DND-41 (cell line): ENCODE data around the gene IFI27L2.

Experiments
- ATAC-seq: fragments of 200-7000 bp; cut with Tn5 transposase; 3 replicates; pipeline ENCODE4 v1.9.1; 2021; ENCODE audit warnings: low read depth; ENCODE audit not compliant: insufficient read depth
- DNase-seq: peaks from one replicate; pipeline ENCODE4 v3.0.0-alpha.2; 2020
- H2AFZ ChIP-seq: 2 replicates; pipeline ENCODE4 v1.6.0; 2012; ENCODE audit warnings: low read depth, low read length
- H3K27ac ChIP-seq: 2 replicates; pipeline ENCODE4 v1.5.1; 2012; ENCODE audit warnings: low read length, inconsistent platforms
- H3K27me3 ChIP-seq: fragments of 200-600 bp; sonication (generic); 2 replicates; pipeline ENCODE4 v1.6.0; 2012; ENCODE audit warnings: low read length, mild to moderate bottlenecking, inconsistent platforms; ENCODE audit not compliant: insufficient read depth, poor library complexity
- H3K36me3 ChIP-seq: 2 replicates; pipeline ENCODE4 v1.5.1; 2012; ENCODE audit warnings: low read length, inconsistent platforms; ENCODE audit not compliant: insufficient read depth
- H3K4me1 ChIP-seq: 2 replicates; pipeline ENCODE4 v1.5.1; 2012; ENCODE audit warnings: mild to moderate bottlenecking, low read length; ENCODE audit not compliant: insufficient read depth
- H3K4me2 ChIP-seq: 2 replicates; pipeline ENCODE4 v1.6.0; 2012; ENCODE audit warnings: mild to moderate bottlenecking, moderate library complexity, low read length, inconsistent platforms; ENCODE audit not compliant: insufficient read depth
- H3K4me3 ChIP-seq, 2 experiments: fragments of 200-600 bp in 1 of 2; shearing (Covaris generic) in 1 of 2; 2 replicates each; pipeline ENCODE4 v1.5.1; 2012 to 2016; ENCODE audit warnings: inconsistent platforms in 2 of 2, low read length in 2 of 2, mild to moderate bottlenecking in 2 of 2, low read depth in 1 of 2, moderate library complexity in 1 of 2
- H3K79me2 ChIP-seq: 2 replicates; pipeline ENCODE4 v1.6.0; 2012; ENCODE audit warnings: low read length, inconsistent platforms; ENCODE audit not compliant: insufficient read depth
- H3K9ac ChIP-seq: 2 replicates; pipeline ENCODE4 v1.6.0; 2012; ENCODE audit warnings: low read depth, mild to moderate bottlenecking, inconsistent platforms, low read length, moderate library complexity
- H3K9me3 ChIP-seq: 2 replicates; pipeline ENCODE4 v1.5.1; 2012; ENCODE audit warnings: low read length, moderate library complexity, mild to moderate bottlenecking, inconsistent platforms; ENCODE audit not compliant: insufficient read depth, severe bottlenecking
- H4K20me1 ChIP-seq: 2 replicates; pipeline ENCODE4 v1.6.0; 2012; ENCODE audit warnings: low read length; ENCODE audit not compliant: insufficient read depth
- EZH2 ChIP-seq: IDR thresholded peaks from 3 replicates; pipeline ENCODE4 v1.6.1; 2012; ENCODE audit warnings: borderline replicate concordance, low read depth, mild to moderate bottlenecking, moderate library complexity, low read length, inconsistent platforms; ENCODE audit not compliant: severe bottlenecking
- TF ChIP-seq, protein P1 (sequence below): IDR thresholded peaks from 2 replicates; pipeline ENCODE4 v1.5.1; 2012; ENCODE audit warnings: borderline replicate concordance, low read length, moderate library complexity, mild to moderate bottlenecking; ENCODE audit not compliant: poor library complexity, severe bottlenecking; ENCODE audit errors: extremely low read depth

Gene IFI27L2

DNA sequence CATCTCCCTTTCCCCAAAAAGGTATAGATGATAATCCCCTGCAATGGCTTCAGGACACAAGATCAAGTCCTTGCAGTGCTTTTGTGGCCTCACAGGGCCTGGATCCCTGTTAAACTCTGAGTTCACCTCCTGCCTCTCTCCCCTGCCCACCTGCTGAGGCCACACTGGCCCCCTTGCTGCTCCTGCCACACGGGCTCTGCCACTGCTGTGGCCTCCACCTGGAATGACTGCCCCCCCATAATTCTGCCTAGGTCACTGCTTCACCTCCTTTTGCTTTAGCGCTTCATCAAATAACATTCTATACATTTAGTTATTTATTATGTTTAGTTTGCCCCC is 19.5 kb downstream of the IFI27L2 start:
- TF ChIP-seq, protein P1, sequence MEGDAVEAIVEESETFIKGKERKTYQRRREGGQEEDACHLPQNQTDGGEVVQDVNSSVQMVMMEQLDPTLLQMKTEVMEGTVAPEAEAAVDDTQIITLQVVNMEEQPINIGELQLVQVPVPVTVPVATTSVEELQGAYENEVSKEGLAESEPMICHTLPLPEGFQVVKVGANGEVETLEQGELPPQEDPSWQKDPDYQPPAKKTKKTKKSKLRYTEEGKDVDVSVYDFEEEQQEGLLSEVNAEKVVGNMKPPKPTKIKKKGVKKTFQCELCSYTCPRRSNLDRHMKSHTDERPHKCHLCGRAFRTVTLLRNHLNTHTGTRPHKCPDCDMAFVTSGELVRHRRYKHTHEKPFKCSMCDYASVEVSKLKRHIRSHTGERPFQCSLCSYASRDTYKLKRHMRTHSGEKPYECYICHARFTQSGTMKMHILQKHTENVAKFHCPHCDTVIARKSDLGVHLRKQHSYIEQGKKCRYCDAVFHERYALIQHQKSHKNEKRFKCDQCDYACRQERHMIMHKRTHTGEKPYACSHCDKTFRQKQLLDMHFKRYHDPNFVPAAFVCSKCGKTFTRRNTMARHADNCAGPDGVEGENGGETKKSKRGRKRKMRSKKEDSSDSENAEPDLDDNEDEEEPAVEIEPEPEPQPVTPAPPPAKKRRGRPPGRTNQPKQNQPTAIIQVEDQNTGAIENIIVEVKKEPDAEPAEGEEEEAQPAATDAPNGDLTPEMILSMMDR = no peak
- no peak for TF ChIP-seq EZH2
- Histone ChIP-seq H3K36me3 (no peaks in the 10 kb centered on the region), H3K27ac (no peak overlapping the region), H2AFZ (no peak overlapping the region), H4K20me1 (no peaks in the 10 kb centered on the region), H3K4me2 (no peak overlapping the region), H3K9me3 (no peaks in the 10 kb centered on the region), H3K4me1 (no peaks in the 10 kb centered on the region), H3K27me3 (no peaks in the 10 kb centered on the region), H3K9ac (no peak overlapping the region), H3K4me3 (no peak overlapping the region), H3K79me2 (no peaks in the 10 kb centered on the region)
- ATAC-seq (no peak), DNase-seq (no peak)

DNA sequence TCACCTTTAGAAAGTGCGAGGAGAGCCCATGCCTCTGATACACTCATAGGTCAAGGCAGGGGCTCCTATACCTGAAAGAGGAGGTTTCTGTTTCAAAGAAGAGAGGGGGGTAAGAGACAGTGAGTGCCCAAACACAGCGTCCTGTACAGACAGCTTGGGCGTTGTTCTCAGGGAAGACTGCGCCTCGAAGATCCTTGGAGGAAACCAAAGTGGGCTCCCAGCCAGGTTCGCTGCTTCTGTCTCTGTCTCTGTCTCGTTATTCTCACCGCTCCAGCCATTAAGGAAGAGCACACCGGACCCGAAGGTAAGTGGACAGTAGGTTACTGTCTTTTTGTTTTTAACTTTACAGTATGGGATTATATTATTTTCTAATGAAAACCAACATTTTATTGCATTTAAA is 24.7 kb downstream of the IFI27L2 start:
- H4K20me1 ChIP-seq = no peaks in the 10 kb centered on the region
- H3K27me3 ChIP-seq = no peaks in the 10 kb centered on the region
- no peaks in the 10 kb centered on the region for H3K9me3 ChIP-seq
- no peak overlapping the region for H2AFZ ChIP-seq
- H3K4me2 ChIP-seq = no peak overlapping the region
- no peak overlapping the region for H3K4me3 ChIP-seq
- TF ChIP-seq, protein P1 = no peak
- no peak for TF ChIP-seq EZH2
- DNase-seq (no peak), ATAC-seq (no peak)
- no peaks in the 10 kb centered on the region for H3K79me2 ChIP-seq
- no peak overlapping the region for H3K9ac ChIP-seq
- no peaks in the 10 kb centered on the region for H3K36me3 ChIP-seq
- H3K27ac ChIP-seq = no peak overlapping the region
- H3K4me1 ChIP-seq = no peaks in the 10 kb centered on the region

DNA sequence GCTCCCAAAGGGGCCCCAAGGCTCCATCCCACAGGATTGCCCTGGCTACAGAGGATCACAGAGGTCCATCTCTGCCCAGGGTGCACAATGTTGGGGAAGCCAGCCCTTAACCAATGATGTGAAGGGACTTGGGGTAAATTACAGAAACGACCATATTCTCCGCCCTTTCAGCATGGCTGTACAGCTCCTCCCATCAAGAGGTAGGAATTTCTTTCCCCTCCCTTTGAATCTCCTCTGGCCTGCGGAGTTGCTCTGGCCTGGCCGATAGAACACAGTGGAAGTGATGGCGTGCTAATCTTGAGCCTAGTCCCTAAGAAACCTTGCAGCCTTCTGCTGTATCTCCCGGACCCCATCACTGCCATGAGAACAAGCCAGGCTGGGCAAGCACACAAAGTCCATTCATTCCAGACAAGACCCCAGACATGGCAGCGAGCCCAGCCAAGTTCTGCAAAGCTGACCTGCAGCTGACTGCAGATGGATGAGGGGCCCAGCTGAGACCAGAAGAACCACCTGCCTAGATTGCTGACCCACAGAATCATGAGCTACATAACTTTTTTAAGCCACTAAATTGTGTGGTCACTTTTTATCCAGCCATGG is 25.8 kb downstream of the IFI27L2 start:
- Histone ChIP-seq H3K27me3 (no peaks in the 10 kb centered on the region), H2AFZ (no peak overlapping the region), H3K9ac (no peak overlapping the region), H3K36me3 (peaks cover 3% of the 10 kb centered on the region; the same call in 1 of the 2 replicates), H3K79me2 (no peaks in the 10 kb centered on the region), H3K4me2 (no peak overlapping the region), H4K20me1 (no peaks in the 10 kb centered on the region), H3K9me3 (no peaks in the 10 kb centered on the region), H3K27ac (no peak overlapping the region), H3K4me3 (no peak overlapping the region), H3K4me1 (no peaks in the 10 kb centered on the region)
- no peak for ATAC-seq
- no peak for DNase-seq
- TF ChIP-seq, protein P1 = no peak
- TF ChIP-seq EZH2 = no peak
